Fibroblast of pulmonary artery (primary cell): ENCODE measurements around the gene NCOR2.
"Not testable (repeated sequence)": the region's sequence is repeated elsewhere in the genome, so short reads cannot be mapped to it uniquely, and the experiment has no call there.

Experiments
- DNase-seq: peaks from one replicate; pipeline ENCODE4 v3.0.0-alpha.2; 2010; ENCODE audit warnings: low read depth
- H3K4me3 ChIP-seq: replicated peaks from 2 replicates; pipeline ENCODE4 v1.5.1; 2011; ENCODE audit warnings: low read depth, mild to moderate bottlenecking, control low read depth, low read length, moderate library complexity
- TF ChIP-seq, protein P1 (sequence below): IDR thresholded peaks from 2 replicates; pipeline ENCODE4 v1.5.1; 2011; ENCODE audit warnings: mild to moderate bottlenecking, control low read depth, low read length, inconsistent platforms; ENCODE audit errors: missing control alignments

Gene NCOR2

GRCh38 chr12:124592481-124593160 is 25.2 kb upstream of the NCOR2 start:
- no peak for DNase-seq
- no peak overlapping the region for H3K4me3 ChIP-seq

DNA sequence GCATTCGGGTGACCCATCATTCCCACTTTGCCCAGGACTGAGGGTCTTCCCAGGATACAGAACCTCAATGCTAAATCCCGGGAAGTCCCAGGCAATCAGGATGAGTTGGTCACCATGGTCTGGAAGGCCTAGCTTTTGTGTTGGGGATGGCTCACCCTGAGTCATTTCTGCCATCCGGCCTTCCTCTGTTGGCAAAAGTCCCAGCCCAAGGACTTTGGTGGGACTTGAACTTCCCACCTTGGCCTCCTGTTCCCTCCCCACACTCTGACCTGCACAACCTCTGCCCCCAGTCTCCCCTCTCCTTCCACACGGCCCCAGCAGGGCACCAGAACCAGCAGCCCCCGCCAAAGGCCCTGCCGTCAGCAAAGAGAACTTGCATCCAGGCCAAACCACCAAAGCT is 24.6 kb upstream of the NCOR2 start:
- H3K4me3 ChIP-seq, result no peak overlapping the region

More at GRCh38 chr12:124592481-124593160, 25.2 kb upstream of the NCOR2 start:
- TF ChIP-seq, protein P1, sequence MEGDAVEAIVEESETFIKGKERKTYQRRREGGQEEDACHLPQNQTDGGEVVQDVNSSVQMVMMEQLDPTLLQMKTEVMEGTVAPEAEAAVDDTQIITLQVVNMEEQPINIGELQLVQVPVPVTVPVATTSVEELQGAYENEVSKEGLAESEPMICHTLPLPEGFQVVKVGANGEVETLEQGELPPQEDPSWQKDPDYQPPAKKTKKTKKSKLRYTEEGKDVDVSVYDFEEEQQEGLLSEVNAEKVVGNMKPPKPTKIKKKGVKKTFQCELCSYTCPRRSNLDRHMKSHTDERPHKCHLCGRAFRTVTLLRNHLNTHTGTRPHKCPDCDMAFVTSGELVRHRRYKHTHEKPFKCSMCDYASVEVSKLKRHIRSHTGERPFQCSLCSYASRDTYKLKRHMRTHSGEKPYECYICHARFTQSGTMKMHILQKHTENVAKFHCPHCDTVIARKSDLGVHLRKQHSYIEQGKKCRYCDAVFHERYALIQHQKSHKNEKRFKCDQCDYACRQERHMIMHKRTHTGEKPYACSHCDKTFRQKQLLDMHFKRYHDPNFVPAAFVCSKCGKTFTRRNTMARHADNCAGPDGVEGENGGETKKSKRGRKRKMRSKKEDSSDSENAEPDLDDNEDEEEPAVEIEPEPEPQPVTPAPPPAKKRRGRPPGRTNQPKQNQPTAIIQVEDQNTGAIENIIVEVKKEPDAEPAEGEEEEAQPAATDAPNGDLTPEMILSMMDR, result no peak

GRCh38 chr12:124590447-124590846 is 23.0 kb upstream of the NCOR2 start:
- no peak for DNase-seq

More for the DNA sequence above, 24.6 kb upstream of the NCOR2 start:
- DNase-seq, result peak; percentile 60
- TF ChIP-seq, protein P1, result no peak

GRCh38 chr12:124588751-124589267 is 21.4 kb upstream of the NCOR2 start:
- DNase-seq, result peak; percentile 79
- no peak overlapping the region for H3K4me3 ChIP-seq
- TF ChIP-seq, protein P1, result no peak

More at GRCh38 chr12:124590447-124590846, 23.0 kb upstream of the NCOR2 start:
- TF ChIP-seq, protein P1, result no peak
- H3K4me3 ChIP-seq, result no peak overlapping the region

GRCh38 chr12:124588018-124588634 is 20.7 kb upstream of the NCOR2 start:
- no peak overlapping the region for H3K4me3 ChIP-seq
- no peak for DNase-seq
- TF ChIP-seq, protein P1, result no peak

- TF ChIP-seq, protein P1, result no peak
- H3K4me3 ChIP-seq, result no peak overlapping the region
- DNase-seq, result no peak
Observed at GRCh38 chr12:124586756-124587155, 19.3 kb upstream of the NCOR2 start.

DNA sequence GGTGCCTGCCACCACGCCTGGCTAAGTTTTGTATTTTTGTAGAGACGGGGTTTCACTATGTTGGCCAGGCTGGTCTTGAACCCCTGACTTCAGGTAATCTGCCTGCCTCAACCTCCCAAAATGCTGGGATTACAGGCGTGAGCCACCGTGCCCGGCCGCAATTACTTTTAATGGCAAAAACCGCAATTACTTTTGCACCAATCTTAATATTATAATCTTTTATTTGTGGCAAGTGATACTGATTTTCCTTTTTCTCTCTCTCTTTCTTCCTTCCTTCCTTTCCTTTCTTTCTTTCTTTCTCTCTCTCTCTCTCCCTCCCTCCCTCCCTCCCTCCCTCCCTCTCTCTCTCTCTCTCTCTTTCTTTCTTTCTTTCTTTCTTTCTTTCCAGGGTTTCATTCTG is 17.1 kb upstream of the NCOR2 start:
- DNase-seq, H3K4me3 ChIP-seq: not testable (repeated sequence)
